ENCODE data around the gene SLC11A1.
A peak's percentile ranks its signal among the peaks of the same experiment; 100 is the strongest.

SLC11A1 gene

GRCh38 chr2:218393750-218394290 is 11.7 kb downstream of the SLC11A1 start:
- no peak for DNase-seq (ENCODE audit: low read depth, low spot score)

- no peak for DNase-seq (ENCODE audit: low read depth, low spot score)
Observed at GRCh38 chr2:218394298-218395089, 12.4 kb downstream of the SLC11A1 start.

DNA sequence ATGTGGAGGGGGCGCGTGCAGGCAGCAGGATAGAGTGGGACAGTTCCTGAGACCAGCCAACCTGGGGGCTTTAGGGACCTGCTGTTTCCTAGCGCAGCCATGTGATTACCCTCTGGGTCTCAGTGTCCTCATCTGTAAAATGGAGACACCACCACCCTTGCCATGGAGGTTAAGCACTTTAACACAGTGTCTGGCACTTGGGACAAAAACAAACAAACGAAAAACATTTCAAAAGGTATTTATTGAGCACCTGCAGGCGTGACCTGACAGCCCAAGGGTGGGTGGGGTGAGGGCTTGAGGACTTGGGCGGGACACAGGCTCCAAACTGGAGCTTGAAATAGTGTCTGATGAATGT is 13.0 kb downstream of the SLC11A1 start:
- no peak for DNase-seq (ENCODE audit: low read depth, low spot score)

DNA sequence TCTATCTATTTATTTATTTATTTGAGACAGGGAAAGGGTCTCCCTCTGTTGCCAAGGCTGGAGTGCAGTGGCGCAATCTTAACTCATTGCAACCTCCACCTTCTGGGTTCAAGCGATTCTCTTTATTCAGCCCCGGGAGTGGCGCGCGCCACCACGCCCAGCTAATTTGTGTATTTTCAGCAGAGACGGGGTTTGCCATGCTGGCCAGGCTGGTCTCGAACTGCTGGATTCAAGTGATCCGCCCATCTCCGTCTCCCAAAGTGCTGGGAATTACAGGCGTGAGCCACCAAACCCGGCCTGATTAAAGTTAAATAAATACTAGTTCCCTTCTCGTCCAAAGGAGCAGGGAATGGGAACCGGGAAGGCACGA is 13.4 kb downstream of the SLC11A1 start:
- no peak for DNase-seq (ENCODE audit: low read depth, low spot score)

DNA sequence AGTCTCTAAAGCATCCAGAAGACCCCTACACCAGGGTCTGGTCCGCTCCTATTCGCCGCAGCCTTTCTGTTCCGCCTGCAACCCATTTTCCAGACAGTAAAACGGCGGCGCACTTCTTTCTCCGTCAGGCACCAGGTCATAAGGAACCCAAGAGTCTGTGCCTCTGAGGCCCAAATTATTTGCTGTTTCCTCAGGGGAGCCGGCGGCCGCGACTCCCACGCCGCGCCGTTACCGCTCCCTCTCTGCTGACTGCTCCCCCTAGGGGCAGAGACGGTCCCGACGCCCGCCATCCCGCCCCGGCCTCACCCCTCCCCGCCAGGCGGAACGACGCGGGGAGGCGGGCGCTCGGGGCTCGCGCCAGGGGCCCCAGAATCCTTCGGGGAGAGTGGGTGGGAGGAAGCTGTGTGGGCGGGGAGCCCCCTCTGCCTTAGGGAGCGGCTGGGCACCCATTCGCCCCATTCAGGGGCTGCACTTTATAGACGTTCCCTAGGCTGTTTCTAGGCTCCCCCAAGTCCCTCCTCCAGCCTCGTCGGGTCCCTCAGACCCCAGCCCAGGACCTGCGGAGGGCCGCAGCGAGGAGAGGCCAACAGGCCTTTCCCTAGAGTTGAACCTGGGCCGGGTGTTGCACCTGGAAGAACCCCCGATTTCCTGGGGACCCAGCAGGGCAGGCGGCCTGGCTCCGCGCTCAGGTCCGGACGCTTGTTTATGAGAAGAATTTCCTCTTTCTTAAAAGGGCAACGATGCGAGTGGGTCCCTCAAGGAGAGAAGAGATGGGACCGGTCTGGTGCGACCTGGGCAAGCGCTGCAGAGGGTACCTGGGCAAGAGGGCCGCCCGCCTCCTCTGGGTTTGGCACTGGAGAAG is 14.0 kb downstream of the SLC11A1 start:
- peak; percentile 79 for DNase-seq (ENCODE audit: low read depth, low spot score)

- no peak for DNase-seq (ENCODE audit: low read depth, low spot score)
Observed at GRCh38 chr2:218396688-218397462, 14.8 kb downstream of the SLC11A1 start.

- no peak for DNase-seq (ENCODE audit: low read depth, low spot score)
Observed at GRCh38 chr2:218397463-218397819, 15.4 kb downstream of the SLC11A1 start.

GRCh38 chr2:218397820-218398436 is 15.9 kb downstream of the SLC11A1 start:
- no peak for DNase-seq (ENCODE audit: low read depth, low spot score)

DNA sequence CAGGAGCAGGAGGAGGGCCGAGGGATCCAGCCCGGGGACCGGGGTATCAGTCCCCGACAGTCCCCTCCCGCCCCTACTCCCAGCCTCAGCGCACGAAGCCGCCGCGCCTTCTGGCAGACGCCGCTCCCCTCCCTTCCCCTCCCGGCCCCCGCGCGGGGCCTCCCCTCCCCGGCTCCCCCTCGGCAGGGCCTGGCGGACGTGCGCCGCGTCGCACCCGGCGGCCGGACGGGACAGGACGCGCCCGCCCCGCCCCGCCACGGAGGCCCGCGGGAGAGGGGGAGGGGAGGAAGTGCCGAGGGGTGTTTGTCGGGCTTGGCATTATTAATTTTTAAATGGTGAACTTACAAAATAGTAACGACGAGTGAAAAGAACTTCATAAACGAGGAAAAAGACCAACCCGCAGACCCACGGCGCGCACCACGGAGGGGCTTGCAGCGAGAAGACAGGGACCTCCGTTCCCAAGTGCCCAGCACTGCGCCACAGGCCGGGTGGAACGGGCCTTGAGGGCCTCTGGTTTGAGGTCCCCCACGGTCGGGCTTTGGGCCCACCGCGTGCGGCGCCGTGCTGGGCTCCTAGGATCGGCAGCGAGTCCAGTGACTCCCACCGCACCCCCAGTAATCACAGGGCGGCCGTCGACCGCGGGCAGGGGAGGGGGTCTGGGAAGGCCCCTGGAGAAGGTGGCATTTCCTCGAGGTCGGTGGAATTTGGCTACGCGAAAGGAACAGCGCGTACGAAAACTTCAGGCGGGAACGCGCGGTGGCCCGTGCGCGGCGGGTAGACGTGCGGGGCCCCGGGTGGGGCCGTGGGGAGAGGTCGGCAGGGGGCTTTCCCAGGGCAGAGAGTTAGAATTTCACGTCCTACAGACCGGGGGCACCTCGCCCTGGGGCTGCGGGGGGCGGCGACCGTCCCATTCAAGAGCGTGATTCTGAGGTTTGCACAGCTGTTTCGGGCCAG is 16.6 kb downstream of the SLC11A1 start:
- DNase-seq (ENCODE audit: low read depth, low spot score) = no peak

GRCh38 chr2:218399391-218400166 is 17.5 kb downstream of the SLC11A1 start, which contains the start of gene CTDSP1:
Gene CTDSP1, plus strand, starts transcription at chr2:218399868. Its CDS starts 223 bp downstream, at chr2:218400091.
- DNase-seq (ENCODE audit: low read depth, low spot score) = peak; percentile 74

DNA sequence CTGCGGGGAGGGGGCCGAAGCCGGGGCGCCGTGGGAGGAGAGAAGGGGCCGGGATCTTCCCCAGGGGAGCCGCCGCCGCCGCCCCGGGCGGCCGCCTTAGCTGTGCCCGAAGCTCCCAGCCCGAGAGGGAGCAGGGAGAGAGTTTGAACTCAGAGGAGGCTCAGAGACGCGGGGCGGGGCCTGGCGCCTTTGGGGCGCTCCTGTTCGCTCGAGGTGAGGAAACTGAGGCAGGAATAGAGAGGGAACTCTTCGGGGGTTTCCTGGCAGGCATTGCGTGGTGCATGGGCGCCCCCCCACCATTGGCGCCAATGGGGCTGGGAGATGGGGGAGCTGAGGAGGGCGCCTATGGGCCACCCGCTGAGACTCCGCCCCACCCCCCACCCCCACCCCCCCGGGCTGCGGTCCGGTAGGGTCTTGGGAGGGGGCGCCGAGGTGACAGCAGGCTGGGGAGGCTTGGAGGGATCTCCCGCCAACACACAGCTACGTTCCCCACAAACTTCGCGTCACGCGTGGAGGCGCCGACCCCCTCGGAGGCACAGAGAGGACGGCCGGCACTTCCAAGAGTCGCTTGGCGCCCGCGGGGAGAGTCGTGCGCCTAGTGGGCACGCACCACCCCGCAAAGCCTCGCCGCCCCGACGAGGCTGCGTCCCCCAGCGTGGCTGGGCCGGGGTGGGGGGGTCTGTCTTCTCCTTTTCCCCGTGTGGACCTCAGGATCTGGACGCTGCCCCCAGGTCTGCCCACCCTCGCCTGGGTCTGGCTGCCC is 18.3 kb downstream of the SLC11A1 start:
- no peak for DNase-seq (ENCODE audit: low read depth, low spot score)

DNA sequence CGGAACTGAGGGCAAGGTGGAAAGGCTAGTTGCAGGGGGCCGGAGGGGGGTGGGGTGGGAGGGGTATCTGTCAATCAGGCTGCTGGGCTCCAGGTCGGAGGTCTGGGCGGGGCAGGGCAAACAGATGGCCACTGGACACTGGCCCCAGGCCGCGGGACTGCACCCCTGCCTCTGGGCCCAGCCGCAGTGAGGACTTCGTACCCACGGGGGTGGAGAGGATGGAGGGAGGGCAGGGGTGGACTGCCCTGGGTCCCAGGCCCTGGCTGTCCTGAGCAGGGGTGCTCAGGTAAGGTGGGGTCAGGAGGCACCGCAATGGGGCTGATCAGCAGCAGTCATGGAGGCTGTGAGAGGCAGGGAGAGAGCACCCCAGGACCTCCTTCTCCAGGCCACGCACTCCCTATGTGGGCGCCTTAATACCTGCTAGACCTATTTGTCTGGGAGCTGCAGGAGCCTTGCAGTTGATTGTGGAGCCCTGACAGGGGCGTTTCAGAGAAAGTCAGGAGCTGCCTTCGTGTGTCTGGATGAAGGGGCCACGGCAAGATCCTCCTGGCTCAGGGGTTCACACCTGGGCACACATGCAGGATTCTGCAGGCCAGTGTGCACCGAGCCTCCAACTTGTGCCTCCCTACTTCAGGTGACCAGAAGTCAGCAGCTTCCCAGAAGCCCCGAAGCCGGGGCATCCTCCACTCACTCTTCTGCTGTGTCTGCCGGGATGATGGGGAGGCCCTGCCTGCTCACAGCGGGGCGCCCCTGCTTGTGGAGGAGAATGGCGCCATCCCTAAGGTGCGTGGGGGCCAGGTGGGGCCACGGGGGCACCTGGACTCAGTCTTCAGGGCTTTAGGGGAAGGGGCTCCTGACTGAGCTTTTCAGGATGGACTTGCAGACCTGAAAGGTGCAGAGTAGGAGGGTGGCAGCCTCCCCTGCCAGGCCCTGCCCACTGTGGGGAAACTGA is 19.1 kb downstream of the SLC11A1 start:
- DNase-seq (ENCODE audit: low read depth, low spot score) = no peak

DNA sequence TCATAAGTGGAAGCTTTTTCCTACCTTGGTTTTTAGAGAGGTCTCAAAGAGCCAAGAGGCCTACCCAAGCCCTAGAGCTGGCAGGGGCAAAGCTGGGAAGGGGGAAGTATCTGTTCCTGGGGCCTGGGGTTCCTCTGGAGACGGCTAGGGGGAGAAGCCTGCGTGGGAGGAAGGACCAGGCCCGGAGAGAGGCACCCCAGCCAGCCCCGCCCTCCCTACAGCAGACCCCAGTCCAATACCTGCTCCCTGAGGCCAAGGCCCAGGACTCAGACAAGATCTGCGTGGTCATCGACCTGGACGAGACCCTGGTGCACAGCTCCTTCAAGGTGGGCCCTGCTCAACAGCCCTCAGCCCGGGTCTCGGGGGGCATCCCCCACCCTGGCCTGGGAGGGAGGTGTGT is 19.8 kb downstream of the SLC11A1 start:
- DNase-seq (ENCODE audit: low read depth, low spot score) = no peak

DNA sequence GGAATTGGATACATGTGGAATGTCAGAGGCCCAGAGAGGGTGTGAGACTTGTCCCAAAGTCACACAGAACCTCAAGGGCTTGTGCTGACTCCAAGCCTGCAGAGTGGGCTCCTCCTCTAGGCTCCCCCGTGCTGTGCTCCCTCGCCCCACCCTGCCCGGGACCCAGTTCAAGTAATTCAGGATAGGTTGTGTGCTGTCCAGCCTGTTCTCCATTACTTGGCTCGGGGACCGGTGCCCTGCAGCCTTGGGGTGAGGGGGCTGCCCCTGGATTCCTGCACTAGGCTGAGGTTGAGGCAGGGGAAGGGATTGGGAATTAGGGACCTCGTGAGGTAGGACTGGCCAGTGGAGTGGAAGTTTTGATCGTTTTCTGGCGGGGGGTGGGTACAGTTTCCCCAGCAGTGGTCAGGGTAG is 20.4 kb downstream of the SLC11A1 start:
- DNase-seq (ENCODE audit: low read depth, low spot score) = no peak

DNA sequence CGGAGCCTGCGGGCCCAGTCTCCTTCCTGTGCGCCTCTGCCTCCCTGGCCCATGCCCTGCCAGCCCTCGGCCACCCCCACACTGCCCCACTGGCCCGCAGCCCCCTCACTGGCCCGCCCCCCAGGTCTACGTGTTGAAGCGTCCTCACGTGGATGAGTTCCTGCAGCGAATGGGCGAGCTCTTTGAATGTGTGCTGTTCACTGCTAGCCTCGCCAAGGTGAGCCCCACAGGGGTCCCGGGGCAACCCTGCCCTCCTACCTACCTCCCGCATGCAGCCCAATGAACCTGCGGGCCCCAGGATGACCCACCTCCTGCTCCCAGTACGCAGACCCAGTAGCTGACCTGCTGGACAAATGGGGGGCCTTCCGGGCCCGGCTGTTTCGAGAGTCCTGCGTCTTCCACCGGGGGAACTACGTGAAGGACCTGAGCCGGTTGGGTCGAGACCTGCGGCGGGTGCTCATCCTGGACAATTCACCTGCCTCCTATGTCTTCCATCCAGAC is 20.9 kb downstream of the SLC11A1 start:
- no peak for DNase-seq (ENCODE audit: low read depth, low spot score)

GRCh38 chr2:218403810-218404209 is 21.7 kb downstream of the SLC11A1 start:
- no peak for DNase-seq (ENCODE audit: low read depth, low spot score)

GRCh38 chr2:218404351-218405085 is 22.4 kb downstream of the SLC11A1 start:
- no peak for DNase-seq (ENCODE audit: low read depth, low spot score)

All from activated naive CD8-positive, alpha-beta T cell treated with anti-CD3 and anti-CD28 coated beads, Interleukin-2, amount 50 U/mL, for 16 hours (primary cell).